ENCODE results near the gene CDH8. TPM values are rescaled to one million over a fixed set of nuclear protein-coding genes. Genes with fewer than 3 reads are reported as not detected.

CDH8 gene
- total RNA-seq, 4 donors from 2014 or later = not detected

GRCh38 chr16:61871837-61872777, 164.1 kb downstream of the CDH8 start:
- no peak for TF ChIP-seq CTCF (IDR thresholded peaks at IDR 0.05; ENCODE audit: low read depth)

DNA sequence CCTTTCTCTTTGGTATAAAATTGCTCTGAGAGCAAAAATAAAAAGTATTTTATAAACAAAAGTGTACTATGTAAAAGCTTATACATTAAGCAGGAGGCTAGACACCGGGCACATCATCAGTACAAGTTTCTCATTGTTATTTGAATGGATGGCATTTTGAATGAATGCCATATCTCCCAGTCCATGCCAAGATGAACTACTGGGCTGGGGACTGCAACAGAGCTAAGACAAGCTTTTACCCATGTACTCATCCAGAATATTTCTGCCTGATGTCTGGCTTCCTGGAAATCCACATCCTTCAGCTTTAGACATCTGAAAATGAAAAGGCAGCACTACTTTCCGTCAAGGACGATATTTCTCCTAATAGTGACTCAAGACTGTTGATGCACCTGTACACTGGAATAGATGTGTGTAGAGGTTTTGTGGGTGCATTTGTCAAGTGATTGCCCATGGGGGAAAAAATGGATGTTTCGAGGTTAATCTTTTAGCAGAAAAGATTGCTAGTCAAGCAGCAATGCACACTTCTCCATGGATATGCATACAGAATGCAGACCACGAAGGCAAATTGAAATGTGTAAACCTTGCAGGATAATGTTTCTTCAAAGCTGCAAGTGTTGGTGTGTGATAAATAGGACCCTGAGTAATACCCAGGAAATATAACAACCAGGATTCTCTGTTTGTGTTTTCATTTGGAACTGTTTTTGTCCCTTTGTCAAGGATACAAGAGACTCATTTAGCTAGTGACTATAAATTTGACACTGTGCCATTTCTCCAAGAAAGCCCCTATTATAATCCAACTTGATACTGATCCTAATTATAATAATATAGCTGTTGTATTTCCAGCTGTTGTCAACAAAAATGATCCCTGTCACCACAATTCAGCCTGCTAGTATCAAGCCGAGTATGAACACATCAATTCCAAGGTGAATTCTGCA, 173.8 kb downstream of the CDH8 start:
- no peak for TF ChIP-seq CTCF (IDR thresholded peaks at IDR 0.05; ENCODE audit: low read depth)

DNA sequence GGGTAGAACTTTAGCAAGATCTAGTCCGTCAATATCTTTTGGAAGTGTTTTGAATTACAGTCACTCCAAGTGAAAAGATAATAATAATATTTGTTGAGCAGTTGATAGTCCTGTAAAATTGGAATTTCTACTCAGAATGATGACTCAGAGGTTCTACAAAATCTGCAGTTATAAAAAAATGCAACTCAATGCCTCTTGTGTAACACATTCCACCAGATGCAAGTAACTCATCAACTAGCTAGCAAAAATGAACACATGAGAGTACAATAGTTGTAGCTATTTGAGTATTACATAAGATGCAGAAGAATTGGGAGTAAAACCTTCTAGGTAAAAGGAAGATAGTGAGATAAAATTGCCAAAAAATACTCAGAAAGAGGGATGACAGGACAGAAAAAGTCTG, 177.2 kb downstream of the CDH8 start:
- TF ChIP-seq CTCF (IDR thresholded peaks at IDR 0.05; ENCODE audit: low read depth) = no peak

DNA sequence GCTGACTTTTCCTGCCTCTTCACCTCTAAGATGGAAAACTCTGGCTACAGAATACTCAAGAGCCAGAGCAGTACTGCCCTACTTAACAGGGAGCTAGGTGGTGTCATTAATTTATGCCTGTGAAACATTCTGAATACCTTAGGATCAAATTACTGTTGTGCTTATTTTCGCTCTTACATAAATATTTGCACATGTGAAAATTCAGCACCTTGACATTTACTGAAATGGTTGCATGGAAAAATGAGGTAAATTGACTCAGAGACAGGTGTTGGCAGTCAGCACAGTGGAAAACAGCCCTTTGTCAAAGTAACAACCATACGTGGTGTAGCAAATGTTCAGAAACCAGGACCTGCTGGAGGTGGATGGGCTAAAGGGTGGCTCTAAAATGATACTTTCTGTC, 193.6 kb downstream of the CDH8 start:
- no peak for TF ChIP-seq CTCF (IDR thresholded peaks at IDR 0.05; ENCODE audit: low read depth)

DNA sequence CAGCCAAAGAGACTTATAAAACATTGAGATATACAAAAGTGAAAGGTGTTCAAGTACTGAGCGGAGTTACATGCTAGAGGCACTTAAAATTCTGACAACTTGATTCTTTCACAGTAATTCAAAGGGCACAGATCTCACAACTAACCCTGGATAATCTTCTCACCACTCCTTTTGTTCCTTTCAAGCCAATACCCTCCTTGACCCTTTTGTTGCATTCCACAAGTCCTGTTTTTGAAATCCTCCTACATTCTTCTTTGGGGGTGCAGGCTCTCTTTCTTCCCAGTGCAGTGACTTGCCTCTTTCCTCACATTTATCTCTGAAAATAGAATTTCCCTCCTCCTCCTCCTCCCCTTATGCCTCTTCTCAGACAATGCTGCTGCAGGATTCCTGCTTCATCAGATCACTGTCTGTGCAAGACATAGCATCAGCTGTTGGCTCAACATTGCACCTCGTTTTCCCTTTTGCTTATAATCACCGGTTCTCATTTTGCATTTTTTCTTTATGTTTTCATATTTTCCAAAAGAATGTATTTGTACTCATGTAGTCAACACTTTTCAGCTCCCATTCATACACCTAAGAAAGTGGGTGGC, 199.3 kb downstream of the CDH8 start:
- no peak for TF ChIP-seq CTCF (IDR thresholded peaks at IDR 0.05; ENCODE audit: low read depth)

DNA sequence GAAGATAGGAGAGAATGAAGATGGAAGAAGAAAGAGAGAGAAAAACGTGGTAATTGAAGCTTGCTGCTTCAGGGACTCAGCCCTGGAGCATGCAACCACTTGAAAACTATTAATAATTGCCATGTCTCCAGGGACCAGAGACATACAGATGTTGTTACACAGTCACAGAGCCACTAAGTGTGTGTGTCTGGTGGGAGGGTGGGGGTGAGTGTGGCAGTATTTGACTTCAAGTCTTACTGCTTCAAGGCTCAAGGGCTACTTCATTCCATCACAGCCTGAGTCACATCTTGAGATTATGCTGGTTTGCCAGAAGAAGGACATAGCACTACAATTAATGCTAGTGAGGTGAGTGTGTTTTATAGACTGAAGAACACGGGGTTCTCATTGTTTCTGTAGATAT, 202.2 kb downstream of the CDH8 start:
- no peak for TF ChIP-seq CTCF (IDR thresholded peaks at IDR 0.05; ENCODE audit: low read depth)
